ENCODE results near the gene RALGAPA2.
"Not testable (repeated sequence)": the region's sequence is repeated elsewhere in the genome, so short reads cannot be mapped to it uniquely, and the experiment has no call there.

- not testable (repeated sequence) for TF ChIP-seq EZH2 (IDR thresholded peaks at IDR 0.05; ENCODE audit: insufficient read depth, poor library complexity, severe bottlenecking); EZH2phosphoT487 (IDR thresholded peaks at IDR 0.05; ENCODE audit: insufficient read depth, low read depth)
Observed at GRCh38 chr20:20355503-20355902, 356.9 kb downstream of the RALGAPA2 start.

Data from GM23248 (cell line).